ENCODE measurements around the gene MAD2L2.

The MAD2L2 gene

DNA sequence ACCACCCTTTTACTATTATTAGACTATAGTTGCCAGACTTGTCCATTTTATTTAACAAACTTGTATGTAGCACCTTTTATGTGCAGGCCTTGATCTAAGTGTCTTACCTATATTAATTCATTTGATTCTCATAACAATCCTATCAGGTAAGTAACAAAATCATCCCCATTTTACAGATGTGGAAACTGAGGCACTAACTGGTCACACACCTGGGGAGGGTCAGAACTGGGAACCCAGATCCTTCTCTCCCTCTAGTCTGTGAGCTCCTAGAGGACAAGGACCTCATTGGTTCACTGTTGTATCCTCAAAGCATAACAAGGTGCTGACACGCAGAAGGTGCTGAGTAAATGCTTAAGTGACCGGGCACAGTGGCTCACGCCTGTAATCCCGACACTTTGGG, 41.6 kb downstream of the MAD2L2 start:
- Mint-ChIP-seq H3K27ac (no peak overlapping the region), H3K4me3 (no peak overlapping the region), H3K27me3 (ENCODE audit: low read depth) (peaks cover 54% of the 10 kb centered on the region), H3K36me3 (ENCODE audit: low read depth) (no peaks in the 10 kb centered on the region), H3K4me1 (no peaks in the 10 kb centered on the region), H3K9me3 (peaks cover 3% of the 10 kb centered on the region)
- TF ChIP-seq, protein P1, sequence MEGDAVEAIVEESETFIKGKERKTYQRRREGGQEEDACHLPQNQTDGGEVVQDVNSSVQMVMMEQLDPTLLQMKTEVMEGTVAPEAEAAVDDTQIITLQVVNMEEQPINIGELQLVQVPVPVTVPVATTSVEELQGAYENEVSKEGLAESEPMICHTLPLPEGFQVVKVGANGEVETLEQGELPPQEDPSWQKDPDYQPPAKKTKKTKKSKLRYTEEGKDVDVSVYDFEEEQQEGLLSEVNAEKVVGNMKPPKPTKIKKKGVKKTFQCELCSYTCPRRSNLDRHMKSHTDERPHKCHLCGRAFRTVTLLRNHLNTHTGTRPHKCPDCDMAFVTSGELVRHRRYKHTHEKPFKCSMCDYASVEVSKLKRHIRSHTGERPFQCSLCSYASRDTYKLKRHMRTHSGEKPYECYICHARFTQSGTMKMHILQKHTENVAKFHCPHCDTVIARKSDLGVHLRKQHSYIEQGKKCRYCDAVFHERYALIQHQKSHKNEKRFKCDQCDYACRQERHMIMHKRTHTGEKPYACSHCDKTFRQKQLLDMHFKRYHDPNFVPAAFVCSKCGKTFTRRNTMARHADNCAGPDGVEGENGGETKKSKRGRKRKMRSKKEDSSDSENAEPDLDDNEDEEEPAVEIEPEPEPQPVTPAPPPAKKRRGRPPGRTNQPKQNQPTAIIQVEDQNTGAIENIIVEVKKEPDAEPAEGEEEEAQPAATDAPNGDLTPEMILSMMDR (IDR thresholded peaks at IDR 0.05; ENCODE audit: unreplicated experiment in 3 of 3): no peak

DNA sequence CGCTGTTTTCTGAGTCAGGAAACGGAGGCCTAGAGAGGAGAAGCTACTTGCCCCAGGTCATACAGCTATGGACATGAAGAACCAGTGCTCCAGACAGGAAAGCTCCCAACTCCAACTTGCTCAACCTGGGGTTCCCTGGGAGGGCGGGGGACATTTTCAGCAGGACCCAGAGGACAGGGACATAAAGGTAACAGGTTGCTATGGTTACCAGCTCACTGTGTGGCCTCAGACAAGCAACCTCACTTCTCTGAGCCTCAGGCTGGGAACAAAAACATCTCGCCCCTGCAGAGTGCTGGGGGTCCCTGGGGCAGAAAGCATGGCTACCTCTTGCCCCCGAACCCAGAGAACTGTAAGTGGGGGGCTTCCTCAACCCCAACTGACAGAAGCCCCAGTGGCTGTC, 42.8 kb downstream of the MAD2L2 start:
- no peak overlapping the region for H3K4me3 Mint-ChIP-seq
- no peak overlapping the region for H3K27ac Mint-ChIP-seq
- TF ChIP-seq, protein P1 (IDR thresholded peaks at IDR 0.05; ENCODE audit: unreplicated experiment in 3 of 3): no peak
- H3K9me3 Mint-ChIP-seq: peaks cover 3% of the 10 kb centered on the region
- no peaks in the 10 kb centered on the region for H3K4me1 Mint-ChIP-seq
- H3K36me3 Mint-ChIP-seq (ENCODE audit: low read depth): no peaks in the 10 kb centered on the region
- peaks cover 42% of the 10 kb centered on the region for H3K27me3 Mint-ChIP-seq (ENCODE audit: low read depth)

DNA sequence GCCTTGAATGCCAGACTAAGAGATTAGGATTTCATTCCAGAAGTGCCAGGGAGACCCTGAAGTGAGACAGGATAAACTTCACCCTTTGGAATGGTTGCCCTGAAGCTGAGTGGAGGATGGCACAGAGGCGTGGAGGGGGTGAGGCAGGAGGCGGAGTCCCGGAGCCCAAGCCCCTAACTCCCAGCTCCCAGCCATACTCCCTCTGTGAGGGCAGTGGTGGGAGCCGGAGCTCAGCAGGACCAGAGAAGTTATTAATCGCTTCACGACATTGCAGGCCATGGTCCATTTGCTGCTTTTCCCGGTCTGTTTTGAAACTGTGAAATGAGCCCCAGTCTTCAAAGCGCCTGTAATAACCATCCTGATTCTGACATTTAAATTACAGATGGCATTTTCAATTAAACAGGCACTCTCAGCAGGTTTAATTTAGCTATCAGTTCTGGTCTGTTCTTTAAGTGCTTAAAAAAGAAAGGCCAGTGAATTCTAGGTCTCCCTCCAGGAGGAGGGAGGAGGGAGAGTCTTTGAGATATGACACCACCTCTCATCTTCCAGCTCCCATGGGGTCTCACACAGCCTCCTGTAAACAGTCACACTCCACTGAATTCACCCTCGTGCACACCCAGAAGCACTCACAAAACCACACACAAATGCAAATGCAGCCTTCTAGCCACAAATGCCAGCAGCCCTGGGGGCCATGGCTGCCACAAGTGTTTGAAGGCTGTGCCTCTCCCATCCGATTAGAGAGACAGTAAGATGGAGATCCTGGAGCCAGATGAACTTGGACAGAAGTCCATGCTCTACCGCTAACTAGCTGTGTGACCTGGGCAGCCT, 46.4 kb downstream of the MAD2L2 start:
- H3K36me3 Mint-ChIP-seq (ENCODE audit: low read depth): no peaks in the 10 kb centered on the region
- no peaks in the 10 kb centered on the region for H3K4me1 Mint-ChIP-seq
- H3K9me3 Mint-ChIP-seq: peaks cover 3% of the 10 kb centered on the region
- no peak overlapping the region for H3K27ac Mint-ChIP-seq
- H3K4me3 Mint-ChIP-seq: no peak overlapping the region
- TF ChIP-seq, protein P1 (IDR thresholded peaks at IDR 0.05; ENCODE audit: unreplicated experiment in 3 of 3): no peak
- peaks cover 42% of the 10 kb centered on the region for H3K27me3 Mint-ChIP-seq (ENCODE audit: low read depth)

DNA sequence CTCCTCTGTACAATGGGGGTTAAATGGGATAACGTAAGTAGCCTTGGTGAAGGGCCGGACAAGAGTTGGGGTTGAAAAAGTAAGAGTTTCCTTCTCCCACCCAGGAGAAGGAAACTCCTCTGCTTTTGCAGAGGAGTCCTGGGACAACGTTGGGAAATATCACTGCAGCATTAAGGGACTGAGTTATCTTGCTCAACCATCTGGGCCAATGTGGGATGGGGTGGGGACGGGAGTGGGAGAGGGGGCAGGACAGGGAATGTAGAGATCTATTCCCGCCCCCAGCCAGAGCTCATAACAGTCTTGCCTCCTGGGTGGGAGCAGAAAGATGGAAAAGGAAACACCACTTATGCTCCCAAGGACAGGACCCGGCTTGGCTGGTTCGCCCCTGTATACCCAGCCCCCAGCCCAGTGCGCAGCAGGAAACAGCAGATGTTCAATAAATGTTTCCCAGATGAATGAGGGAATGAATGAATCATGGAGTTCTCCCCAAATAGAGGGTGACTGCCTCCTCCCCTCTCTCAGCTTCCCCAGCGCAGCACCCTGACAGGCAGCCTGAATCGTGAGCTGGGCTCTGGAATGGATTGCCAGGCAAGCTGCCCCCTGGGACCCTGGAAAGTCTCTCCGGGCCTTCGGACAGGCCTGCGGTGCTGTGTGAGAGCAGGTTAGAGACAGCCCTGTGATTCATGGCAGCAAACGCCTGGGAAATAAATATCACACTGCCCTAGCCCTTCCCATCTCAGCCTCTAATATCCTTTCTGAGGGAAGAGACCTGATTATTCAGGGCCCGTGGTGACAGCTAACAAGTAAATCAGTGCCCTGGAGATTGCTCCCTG, 51.5 kb downstream of the MAD2L2 start:
- Mint-ChIP-seq H3K27me3 (ENCODE audit: low read depth) (peaks cover 37% of the 10 kb centered on the region), H3K36me3 (ENCODE audit: low read depth) (no peaks in the 10 kb centered on the region), H3K27ac (no peak overlapping the region), H3K9me3 (no peaks in the 10 kb centered on the region), H3K4me1 (no peaks in the 10 kb centered on the region), H3K4me3 (no peak overlapping the region)
- TF ChIP-seq, protein P1 (IDR thresholded peaks at IDR 0.05; ENCODE audit: unreplicated experiment in 3 of 3): no peak

DNA sequence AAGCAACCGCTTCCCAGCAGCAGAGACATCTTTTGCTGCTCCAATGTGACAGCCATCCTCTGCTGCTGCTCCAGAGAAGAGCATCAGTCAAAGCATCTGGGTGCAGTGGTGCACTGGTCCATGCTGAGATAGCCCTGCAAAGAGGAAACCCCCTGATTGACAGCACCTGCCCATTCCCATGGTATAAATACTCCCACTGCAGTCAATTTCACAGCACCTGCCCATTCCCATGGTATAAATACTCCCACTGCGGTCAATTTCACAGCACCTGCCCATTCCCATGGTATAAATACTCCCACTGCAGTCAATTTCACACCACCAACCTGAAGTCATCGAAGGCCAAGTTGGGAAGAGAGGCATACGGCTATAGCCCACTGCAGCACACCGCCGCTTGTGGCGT, 52.2 kb downstream of the MAD2L2 start:
- H3K27me3 Mint-ChIP-seq (ENCODE audit: low read depth): peaks cover 37% of the 10 kb centered on the region
- no peaks in the 10 kb centered on the region for H3K9me3 Mint-ChIP-seq

More for the DNA sequence above, 52.2 kb downstream of the MAD2L2 start:
- TF ChIP-seq, protein P1 (IDR thresholded peaks at IDR 0.05; ENCODE audit: unreplicated experiment in 3 of 3): no peak
- no peak overlapping the region for H3K4me3 Mint-ChIP-seq
- no peak overlapping the region for H3K27ac Mint-ChIP-seq
- H3K4me1 Mint-ChIP-seq: no peaks in the 10 kb centered on the region
- H3K36me3 Mint-ChIP-seq (ENCODE audit: low read depth): no peaks in the 10 kb centered on the region

Measured in nephron (organoid).